Posterior vena cava (tissue), 2 donors: ENCODE measurements around the gene SSH2. TPM values are rescaled to one million over a fixed set of nuclear protein-coding genes. Genes with fewer than 3 reads are reported as not detected.
"Not testable (repeated sequence)": the region's sequence is repeated elsewhere in the genome, so short reads cannot be mapped to it uniquely, and the experiment has no call there.

Experiments
- DNase-seq: peaks from one replicate; pipeline ENCODE4 v3.0.0-alpha.2; 2020; ENCODE audit warnings: low spot score
- intact Hi-C, 2 donors: fragments of 100-400 bp; cut with DNase I; formaldehyde crosslinking; loops; one replicate each; pipeline versions ENCODE4 v1.14.1 to v1.14.2; 2022 to 2023
- total RNA-seq, 2 donors: library from RNA; stranded (reverse); fragmentation: NEBNext Ultra II Directional; extraction: Animal tissue kit (Norgen Biotek cat#: 25700); gene quantifications; one replicate each; pipeline ENCODE4 v1.2.1, GENCODE V29; 2021
- donor health status: DM: yes; HTN: yes; CAD: no.
- donor health status: DM: yes; HTN: yes; CAD: no.

SSH2 gene
- total RNA-seq, 2 donors from 2014 or later: 26.0 to 33.3 TPM

DNA sequence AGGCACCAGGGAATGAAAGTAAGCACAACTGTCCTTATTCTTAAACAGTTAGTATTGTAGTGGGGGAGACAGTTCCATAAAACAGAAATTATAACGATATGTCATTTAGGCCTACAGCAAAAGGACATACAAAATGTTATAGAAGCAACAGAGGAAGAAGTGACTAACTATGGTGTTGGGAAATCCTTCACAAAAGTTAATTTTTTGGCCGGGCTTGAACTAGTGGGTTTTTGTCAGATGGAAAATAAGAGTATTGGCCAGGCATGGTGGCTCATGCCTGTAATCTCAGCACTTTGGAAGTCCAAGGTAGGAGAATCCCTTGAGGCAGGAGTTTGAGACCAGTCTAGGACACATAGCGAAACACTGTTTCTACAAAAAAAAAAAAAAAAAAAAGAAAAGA lies 127.8 kb downstream of the SSH2 start:
- DNase-seq: no peak
- intact Hi-C loops: loop anchor here in 1 of 2 donors (10.0 kb wide), 1 partner anchor 283 kb away; no protein-coding TSS in a partner anchor

DNA sequence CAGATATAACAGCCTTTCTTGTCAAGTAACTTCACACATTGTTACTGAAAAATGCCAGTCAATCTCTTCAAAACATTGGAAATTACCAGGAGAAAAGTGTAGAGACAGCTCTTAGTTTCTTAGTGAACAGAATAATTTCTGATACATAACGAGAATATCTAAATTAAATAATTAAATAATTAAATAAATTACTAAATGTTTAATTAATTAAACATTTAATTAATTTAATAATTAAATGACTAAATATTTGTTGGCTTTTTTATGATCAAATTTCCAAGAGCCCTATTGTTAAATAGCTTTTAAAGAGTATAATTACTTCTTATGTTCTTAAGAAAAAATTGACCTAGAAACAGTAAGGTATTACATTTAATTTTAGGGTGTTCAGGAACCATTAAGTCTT lies 129.6 kb downstream of the SSH2 start:
- intact Hi-C loops: loop anchor here in 1 of 2 donors (10.0 kb wide), 1 partner anchor 284 kb away; no protein-coding TSS in a partner anchor
- no peak for DNase-seq

GRCh38 chr17:29796652-29797051 lies 133.4 kb downstream of the SSH2 start:
- intact Hi-C loops: no loop called here

DNA sequence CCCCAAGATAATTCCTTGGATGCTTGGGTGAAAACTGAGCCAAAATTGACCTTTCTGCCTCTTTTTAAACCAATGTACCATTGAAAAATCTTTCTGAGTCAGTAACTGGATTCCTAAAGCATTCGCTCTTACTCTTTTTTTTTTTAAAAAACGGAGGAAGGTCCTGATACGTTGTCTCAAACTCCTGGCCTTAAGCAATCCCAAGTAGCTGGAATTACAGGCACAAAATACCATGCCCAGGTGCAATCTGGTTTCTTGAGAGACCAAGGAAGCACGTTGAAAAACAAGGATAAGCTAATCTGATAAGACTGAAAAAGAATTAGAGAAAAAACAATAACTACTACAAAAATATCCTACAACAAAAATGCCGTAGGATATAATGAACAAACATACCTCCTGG lies 136.5 kb downstream of the SSH2 start:
- DNase-seq: no peak
- intact Hi-C loops: no loop called here

More at GRCh38 chr17:29796652-29797051, 133.4 kb downstream of the SSH2 start:
- no peak for DNase-seq

- DNase-seq: no peak
- intact Hi-C loops: no loop called here
Measured at GRCh38 chr17:29791336-29792080, 138.5 kb downstream of the SSH2 start.

GRCh38 chr17:29789196-29790170 lies 140.5 kb downstream of the SSH2 start:
- intact Hi-C loops: no loop called here
- DNase-seq: no peak

- DNase-seq: no peak
- intact Hi-C loops: no loop called here
Measured at GRCh38 chr17:29787995-29788394, 142.0 kb downstream of the SSH2 start.

GRCh38 chr17:29782917-29783316 lies 147.1 kb downstream of the SSH2 start:
- no peak for DNase-seq
- intact Hi-C loops: no loop called here

GRCh38 chr17:29779812-29780190 lies 150.2 kb downstream of the SSH2 start:
- intact Hi-C loops: loop anchor here (5.0 to 10.0 kb wide), 3 partner anchors 132 to 155 kb away; partner anchors contain the start of gene CORO6 (in 1 of the 2)
- DNase-seq: not testable (repeated sequence)

DNA sequence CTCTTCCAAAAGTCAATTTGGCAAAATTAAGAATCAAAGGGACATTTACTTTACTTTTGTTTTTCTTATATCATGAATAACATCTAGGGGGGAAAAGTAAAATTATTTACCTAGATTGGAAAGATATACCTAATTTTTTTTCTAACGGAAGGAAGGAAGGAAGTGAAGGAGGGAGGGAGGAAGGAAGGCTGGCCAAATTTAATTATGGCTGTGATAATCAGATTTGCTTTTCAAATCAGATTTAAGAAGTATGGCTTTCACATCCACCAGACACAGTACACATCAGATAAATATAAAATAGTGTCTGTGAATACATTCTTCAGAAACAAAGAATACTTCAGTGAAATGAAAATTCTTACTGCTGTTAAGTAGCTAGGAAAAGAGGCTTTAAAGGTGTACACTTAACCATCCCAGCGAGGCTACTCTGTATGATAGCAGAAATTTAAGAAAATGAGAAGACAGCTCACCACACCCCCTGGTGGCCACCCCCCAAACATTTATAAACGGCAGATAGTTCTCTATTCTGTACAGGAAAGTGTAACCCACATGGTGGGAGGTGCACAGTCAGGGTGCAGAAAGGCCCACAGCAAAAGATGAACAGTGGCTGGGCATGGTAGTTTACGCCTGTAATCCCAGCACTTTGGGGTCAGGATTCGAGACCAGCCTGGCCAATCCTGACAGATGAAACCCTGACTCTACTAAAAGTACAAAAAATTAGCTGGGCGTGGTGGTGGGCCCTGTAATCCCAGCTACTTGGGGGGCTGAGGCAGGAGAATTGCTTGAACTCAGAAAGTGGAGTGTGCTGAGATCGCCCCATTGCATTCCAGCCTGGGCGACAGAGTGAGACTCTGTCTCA lies 150.8 kb downstream of the SSH2 start:
- intact Hi-C loops: loop anchor here (5.0 to 10.0 kb wide), 3 partner anchors 132 to 154 kb away; partner anchors contain the start of gene CORO6 (in 1 of the 2)
- peak; percentile 92 for DNase-seq

DNA sequence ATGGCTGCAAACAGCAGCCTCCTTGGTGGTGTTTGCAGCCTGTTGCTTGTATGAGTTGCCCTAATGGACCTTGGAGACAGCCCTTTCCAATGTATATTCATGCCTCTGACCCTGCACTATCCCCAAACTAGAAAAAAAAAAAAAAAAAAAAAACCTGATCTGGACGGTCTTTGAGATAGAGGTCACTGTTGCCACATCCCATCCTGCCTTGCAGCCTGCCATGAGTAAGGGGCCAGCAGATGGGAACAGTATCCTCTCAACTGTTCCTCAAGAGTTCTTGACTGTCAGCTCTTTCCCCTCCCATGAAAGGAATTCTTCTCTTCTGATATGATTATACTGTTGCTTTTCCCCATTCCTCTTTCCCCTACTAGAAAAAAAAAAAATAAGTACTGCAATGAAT lies 152.4 kb downstream of the SSH2 start:
- no peak for DNase-seq

DNA sequence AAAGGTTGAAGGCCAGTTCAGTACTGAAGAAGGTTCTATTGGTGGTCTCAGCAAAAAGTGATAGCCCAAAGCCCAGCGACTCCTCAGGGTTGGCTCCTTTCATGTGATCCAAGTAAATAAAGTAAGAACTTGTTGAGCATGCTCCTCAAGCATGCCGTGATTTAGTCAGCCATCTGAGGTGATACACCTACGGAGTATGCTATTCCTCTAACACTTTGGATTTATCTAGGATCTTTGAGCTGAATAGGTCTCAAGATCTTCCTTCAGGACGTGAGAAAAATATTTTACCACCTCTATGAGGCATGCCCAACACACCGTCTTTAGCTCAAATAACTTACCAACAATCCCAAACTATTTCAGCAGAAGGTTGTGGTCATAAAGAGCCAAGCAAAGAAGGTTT lies 154.0 kb downstream of the SSH2 start:
- DNase-seq: no peak
- intact Hi-C loops: loop anchor here (5.0 to 10.0 kb wide), 3 partner anchors 129 to 151 kb away; partner anchors contain the start of gene CORO6 (in 1 of the 2)

More for the DNA sequence above, 152.4 kb downstream of the SSH2 start:
- intact Hi-C loops: loop anchor here (5.0 to 10.0 kb wide), 3 partner anchors 130 to 153 kb away; partner anchors contain the start of gene CORO6 (in 1 of the 2)

DNA sequence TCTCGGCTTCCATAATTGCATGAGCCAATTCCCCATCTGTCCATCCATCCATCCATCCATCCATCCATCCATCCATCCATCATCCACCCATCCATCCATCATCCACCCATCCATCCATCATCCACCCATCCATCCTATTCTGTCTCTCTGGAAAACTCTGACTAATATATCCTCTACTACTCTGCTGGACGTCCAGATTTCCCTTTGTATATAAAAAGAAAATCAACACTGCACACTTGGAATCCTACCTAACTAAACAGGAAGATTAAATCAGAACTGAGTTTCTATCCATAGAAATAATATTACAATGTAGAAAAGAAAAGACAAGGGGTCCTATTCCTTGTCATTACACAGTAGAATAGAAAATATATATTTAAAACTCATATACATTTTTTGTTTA lies 157.0 kb downstream of the SSH2 start:
- intact Hi-C loops: loop anchor here (10.0 kb wide), 2 partner anchors 138 to 148 kb away; partner anchors contain the start of gene CORO6 (in 1 of the 2)

GRCh38 chr17:29771546-29771945 lies 158.5 kb downstream of the SSH2 start:
- intact Hi-C loops: loop anchor here (10.0 kb wide), 2 partner anchors 137 to 147 kb away; partner anchors contain the start of gene CORO6 (in 1 of the 2)

More for the DNA sequence above, 157.0 kb downstream of the SSH2 start:
- DNase-seq: no peak

DNA sequence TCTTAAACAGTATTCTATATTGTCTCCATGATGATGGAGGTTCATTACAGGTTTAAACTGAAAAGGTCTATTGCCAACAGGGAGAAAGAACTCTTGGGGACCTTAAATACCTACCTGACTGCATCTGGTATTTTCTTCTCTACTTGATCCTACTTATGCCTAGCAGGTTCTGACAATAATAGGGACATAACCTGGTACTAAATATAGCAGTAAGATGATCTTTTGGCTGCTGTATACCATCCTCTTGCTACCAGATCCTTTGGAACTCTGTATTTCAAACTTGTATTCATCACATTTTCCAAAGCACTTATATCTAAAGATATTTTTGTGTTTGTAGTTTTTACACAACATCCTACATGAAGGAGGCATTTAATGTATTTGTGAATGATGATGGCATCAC lies 160.8 kb downstream of the SSH2 start:
- intact Hi-C loops: no loop called here
- DNase-seq: no peak

More at GRCh38 chr17:29771546-29771945, 158.5 kb downstream of the SSH2 start:
- no peak for DNase-seq

GRCh38 chr17:29766796-29767327 lies 163.2 kb downstream of the SSH2 start:
- intact Hi-C loops: no loop called here
- no peak for DNase-seq

GRCh38 chr17:29764748-29765147 lies 165.3 kb downstream of the SSH2 start:
- no peak for DNase-seq
- intact Hi-C loops: no loop called here

- intact Hi-C loops: no loop called here
- no peak for DNase-seq
Measured at GRCh38 chr17:29764217-29764616, 165.8 kb downstream of the SSH2 start.
